Panc1 (cell line): ENCODE results near the gene USP10. TPM values are rescaled to one million over a fixed set of nuclear protein-coding genes. Genes with fewer than 3 reads are reported as not detected.

Experiments
- ATAC-seq: fragments of 200-7000 bp; cut with Tn5 transposase; 2 replicates; pipeline ENCODE4 v1.9.1; 2020; ENCODE audit warnings: mild to moderate bottlenecking, moderate library complexity
- BruUV-seq: library from RNA; stranded (reverse); fragments of 400-500 nt; replicated peaks from 2 replicates; lab custom pipeline; 2021; lab: Mats Ljungman, UMichigan
- CTCF ChIA-PET: fragments of 300-600 bp; sonication (Branson Sonifier 250); formaldehyde crosslinking; loops from one replicate; lab custom pipeline; 2022; ENCODE audit warnings: antibody characterized with exemption; lab: Charles Lee
- POLR2A ChIA-PET: fragments of 300-600 bp; sonication (Branson Sonifier 250); formaldehyde crosslinking; loops from one replicate; lab custom pipeline; 2022; ENCODE audit warnings: antibody characterized with exemption; lab: Charles Lee
- DNase-seq: peaks from one replicate; pipeline ENCODE4 v3.0.0-alpha.2; 2010; ENCODE audit warnings: low read depth, low spot score
- H3K27ac ChIP-seq: 2 replicates; pipeline ENCODE4 v1.5.1; 2011; ENCODE audit warnings: mild to moderate bottlenecking, low read length, inconsistent platforms
- H3K27me3 ChIP-seq: fragments of 200-500 bp; sonication (Bioruptor generic); 2 replicates; pipeline ENCODE4 v1.6.0; 2014; ENCODE audit warnings: low read length, inconsistent platforms; ENCODE audit not compliant: control insufficient read depth, insufficient read depth
- H3K36me3 ChIP-seq: fragments of 200-500 bp; sonication (Bioruptor generic); 2 replicates; pipeline ENCODE4 v1.5.1; 2014; ENCODE audit warnings: inconsistent platforms, mild to moderate bottlenecking, low read length, moderate library complexity; ENCODE audit not compliant: control insufficient read depth, insufficient read depth
- H3K4me1 ChIP-seq: 2 replicates; pipeline ENCODE4 v1.5.1; 2011; ENCODE audit warnings: inconsistent platforms, mild to moderate bottlenecking, low read length, moderate library complexity; ENCODE audit not compliant: control insufficient read depth, insufficient read depth
- H3K4me3 ChIP-seq, 2 experiments: 2 replicates each; pipeline ENCODE4 v1.5.1; 2011 to 2012; ENCODE audit warnings: low read depth in 2 of 2, low read length in 2 of 2, mild to moderate bottlenecking in 2 of 2, inconsistent platforms in 1 of 2, moderate library complexity in 1 of 2
- H3K9me3 ChIP-seq: fragments of 200-500 bp; sonication (Bioruptor generic); 2 replicates; pipeline ENCODE4 v1.5.1; 2014; ENCODE audit warnings: low read depth, mild to moderate bottlenecking, inconsistent platforms, low read length, moderate library complexity; ENCODE audit not compliant: control insufficient read depth, insufficient read depth
- POLR2AphosphoS5 ChIP-seq: IDR thresholded peaks from 2 replicates; pipeline ENCODE4 v1.6.1; 2012; ENCODE audit warnings: mild to moderate bottlenecking, low read depth, low read length, moderate library complexity
- SIN3A ChIP-seq: IDR thresholded peaks from 2 replicates; pipeline ENCODE4 v1.6.1; 2012; ENCODE audit warnings: low read depth, mild to moderate bottlenecking, low read length, moderate library complexity, borderline replicate concordance; ENCODE audit not compliant: insufficient read depth
- TCF7L2 ChIP-seq: IDR thresholded peaks from 2 replicates; pipeline ENCODE4 v1.6.1; 2011; ENCODE audit warnings: mild to moderate bottlenecking, low read depth, low read length, inconsistent platforms
- in situ Hi-C: cut with HindIII; loops from 2 replicates; pipeline ENCODE4 v1.10.0; 2016; ENCODE audit warnings: low sequenced_read_pairs, low pct_unique_long_range_greater_than_20kb
- intact Hi-C: fragments of 100-400 bp; cut with micrococcal nuclease; formaldehyde crosslinking; loops from one replicate; pipeline ENCODE4 v1.10.0; 2022; ENCODE audit not compliant: unreplicated experiment
- total RNA-seq: library from RNA; stranded (reverse); gene quantifications from one replicate; pipeline ENCODE4 v1.2.1, GENCODE V29; 2021; ENCODE audit not compliant: unreplicated experiment
- TF ChIP-seq, protein P1 (sequence below), 2 experiments: IDR thresholded peaks; 2 replicates each; pipeline ENCODE4 v1.6.1; 2011 to 2012; ENCODE audit warnings: low read depth in 2 of 2, control low read depth in 1 of 2, low read length in 1 of 2, mild to moderate bottlenecking in 1 of 2, moderate library complexity in 1 of 2; ENCODE audit not compliant: insufficient read depth in 1 of 2
- TF ChIP-seq, protein P2 (sequence below): fragments of 450-650 bp; IDR thresholded peaks from 2 replicates; pipeline ENCODE4 v1.5.1; 2017; ENCODE audit warnings: mild to moderate bottlenecking

The USP10 gene
- total RNA-seq, 1 experiment from 2014 or later = 77.4 TPM

DNA sequence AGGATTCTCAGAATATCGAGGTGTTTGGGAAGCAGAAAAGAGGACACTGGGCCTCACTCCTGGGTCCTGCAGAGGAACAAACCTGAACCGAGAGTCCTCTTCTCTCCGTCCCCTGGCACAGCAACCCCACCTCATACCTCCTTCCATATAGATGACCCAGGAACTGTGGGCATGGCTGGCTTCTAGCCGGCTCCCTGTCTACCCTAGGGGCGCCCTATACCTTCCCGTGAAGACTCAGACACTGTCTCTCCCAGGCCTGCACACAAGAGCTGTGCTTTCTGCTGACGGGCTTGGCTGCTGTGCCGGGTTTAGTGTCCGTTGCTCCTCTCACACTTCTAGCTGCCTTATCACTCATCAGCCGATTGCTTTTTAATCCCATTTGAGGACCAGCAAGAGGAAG, 73.5 kb downstream of the USP10 start:
- DNase-seq = no peak
- Histone ChIP-seq H3K36me3 (no peaks in the 10 kb centered on the region), H3K4me3 (no peak overlapping the region), H3K27ac (no peak overlapping the region), H3K27me3 (no peaks in the 10 kb centered on the region), H3K4me1 (no peaks in the 10 kb centered on the region), H3K9me3 (no peaks in the 10 kb centered on the region)
- in situ Hi-C loops (no loop called here), intact Hi-C loops (no loop called here)
- no TSS peak for BruUV-seq
- TF ChIP-seq POLR2AphosphoS5 = no peak
- TF ChIP-seq TCF7L2 = no peak
- TF ChIP-seq, protein P1, sequence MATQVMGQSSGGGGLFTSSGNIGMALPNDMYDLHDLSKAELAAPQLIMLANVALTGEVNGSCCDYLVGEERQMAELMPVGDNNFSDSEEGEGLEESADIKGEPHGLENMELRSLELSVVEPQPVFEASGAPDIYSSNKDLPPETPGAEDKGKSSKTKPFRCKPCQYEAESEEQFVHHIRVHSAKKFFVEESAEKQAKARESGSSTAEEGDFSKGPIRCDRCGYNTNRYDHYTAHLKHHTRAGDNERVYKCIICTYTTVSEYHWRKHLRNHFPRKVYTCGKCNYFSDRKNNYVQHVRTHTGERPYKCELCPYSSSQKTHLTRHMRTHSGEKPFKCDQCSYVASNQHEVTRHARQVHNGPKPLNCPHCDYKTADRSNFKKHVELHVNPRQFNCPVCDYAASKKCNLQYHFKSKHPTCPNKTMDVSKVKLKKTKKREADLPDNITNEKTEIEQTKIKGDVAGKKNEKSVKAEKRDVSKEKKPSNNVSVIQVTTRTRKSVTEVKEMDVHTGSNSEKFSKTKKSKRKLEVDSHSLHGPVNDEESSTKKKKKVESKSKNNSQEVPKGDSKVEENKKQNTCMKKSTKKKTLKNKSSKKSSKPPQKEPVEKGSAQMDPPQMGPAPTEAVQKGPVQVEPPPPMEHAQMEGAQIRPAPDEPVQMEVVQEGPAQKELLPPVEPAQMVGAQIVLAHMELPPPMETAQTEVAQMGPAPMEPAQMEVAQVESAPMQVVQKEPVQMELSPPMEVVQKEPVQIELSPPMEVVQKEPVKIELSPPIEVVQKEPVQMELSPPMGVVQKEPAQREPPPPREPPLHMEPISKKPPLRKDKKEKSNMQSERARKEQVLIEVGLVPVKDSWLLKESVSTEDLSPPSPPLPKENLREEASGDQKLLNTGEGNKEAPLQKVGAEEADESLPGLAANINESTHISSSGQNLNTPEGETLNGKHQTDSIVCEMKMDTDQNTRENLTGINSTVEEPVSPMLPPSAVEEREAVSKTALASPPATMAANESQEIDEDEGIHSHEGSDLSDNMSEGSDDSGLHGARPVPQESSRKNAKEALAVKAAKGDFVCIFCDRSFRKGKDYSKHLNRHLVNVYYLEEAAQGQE (IDR thresholded peaks at IDR 0.05; ENCODE audit: insufficient read depth in 1 of 2, low read depth in 2 of 2, low read length in 1 of 2) = no peak
- TF ChIP-seq SIN3A = no peak
- TF ChIP-seq, protein P2, sequence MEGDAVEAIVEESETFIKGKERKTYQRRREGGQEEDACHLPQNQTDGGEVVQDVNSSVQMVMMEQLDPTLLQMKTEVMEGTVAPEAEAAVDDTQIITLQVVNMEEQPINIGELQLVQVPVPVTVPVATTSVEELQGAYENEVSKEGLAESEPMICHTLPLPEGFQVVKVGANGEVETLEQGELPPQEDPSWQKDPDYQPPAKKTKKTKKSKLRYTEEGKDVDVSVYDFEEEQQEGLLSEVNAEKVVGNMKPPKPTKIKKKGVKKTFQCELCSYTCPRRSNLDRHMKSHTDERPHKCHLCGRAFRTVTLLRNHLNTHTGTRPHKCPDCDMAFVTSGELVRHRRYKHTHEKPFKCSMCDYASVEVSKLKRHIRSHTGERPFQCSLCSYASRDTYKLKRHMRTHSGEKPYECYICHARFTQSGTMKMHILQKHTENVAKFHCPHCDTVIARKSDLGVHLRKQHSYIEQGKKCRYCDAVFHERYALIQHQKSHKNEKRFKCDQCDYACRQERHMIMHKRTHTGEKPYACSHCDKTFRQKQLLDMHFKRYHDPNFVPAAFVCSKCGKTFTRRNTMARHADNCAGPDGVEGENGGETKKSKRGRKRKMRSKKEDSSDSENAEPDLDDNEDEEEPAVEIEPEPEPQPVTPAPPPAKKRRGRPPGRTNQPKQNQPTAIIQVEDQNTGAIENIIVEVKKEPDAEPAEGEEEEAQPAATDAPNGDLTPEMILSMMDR = no peak
- POLR2A ChIA-PET = no interaction called here
- CTCF ChIA-PET = no interaction called here
- ATAC-seq = no peak

DNA sequence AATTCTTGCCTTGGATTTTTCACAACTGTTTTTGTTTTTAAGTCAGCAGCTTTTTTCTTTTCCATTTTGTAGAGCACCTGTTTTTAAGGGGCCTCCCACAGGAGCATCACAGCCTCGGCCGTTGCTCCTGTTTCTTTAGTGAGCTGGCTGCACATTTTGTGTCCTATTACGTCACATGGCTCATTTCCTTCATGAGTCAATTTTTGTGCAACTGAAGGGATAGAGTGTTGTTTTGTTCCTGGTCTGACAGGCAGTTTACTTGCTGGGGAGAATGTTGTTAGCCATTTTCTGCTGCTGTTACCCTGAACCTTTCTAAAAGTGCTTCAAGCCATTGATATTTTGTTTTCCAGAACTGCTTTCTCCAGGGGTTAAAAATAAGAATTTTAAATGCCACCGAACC, 75.0 kb downstream of the USP10 start:
- peaks cover 4% of the 10 kb centered on the region; the same call in 1 of the 2 replicates for H3K36me3 ChIP-seq
- POLR2A ChIA-PET = no interaction called here
- peak; percentile 48 for DNase-seq
- CTCF ChIA-PET = no interaction called here
- no peak overlapping the region for H3K27ac ChIP-seq
- TF ChIP-seq, protein P2 = no peak
- TF ChIP-seq SIN3A (no peak), POLR2AphosphoS5 (no peak), TCF7L2 (no peak)
- TF ChIP-seq, protein P1 (IDR thresholded peaks at IDR 0.05; ENCODE audit: insufficient read depth in 1 of 2, low read depth in 2 of 2, low read length in 1 of 2) = no peak
- BruUV-seq = no TSS peak
- H3K9me3 ChIP-seq = no peaks in the 10 kb centered on the region
- no peak for ATAC-seq
- intact Hi-C loops (no loop called here), in situ Hi-C loops (no loop called here)
- no peaks in the 10 kb centered on the region for H3K4me1 ChIP-seq
- H3K27me3 ChIP-seq = no peaks in the 10 kb centered on the region
- H3K4me3 ChIP-seq = no peak overlapping the region
